ENCODE results near the gene LRRC74B.
"Not testable (repeated sequence)": the region's sequence is repeated elsewhere in the genome, so short reads cannot be mapped to it uniquely, and the experiment has no call there.

LRRC74B gene

GRCh38 chr22:21077884-21078508 lies 32.2 kb downstream of the LRRC74B start:
- DNase-seq (ENCODE audit: low spot score) = no peak

DNA sequence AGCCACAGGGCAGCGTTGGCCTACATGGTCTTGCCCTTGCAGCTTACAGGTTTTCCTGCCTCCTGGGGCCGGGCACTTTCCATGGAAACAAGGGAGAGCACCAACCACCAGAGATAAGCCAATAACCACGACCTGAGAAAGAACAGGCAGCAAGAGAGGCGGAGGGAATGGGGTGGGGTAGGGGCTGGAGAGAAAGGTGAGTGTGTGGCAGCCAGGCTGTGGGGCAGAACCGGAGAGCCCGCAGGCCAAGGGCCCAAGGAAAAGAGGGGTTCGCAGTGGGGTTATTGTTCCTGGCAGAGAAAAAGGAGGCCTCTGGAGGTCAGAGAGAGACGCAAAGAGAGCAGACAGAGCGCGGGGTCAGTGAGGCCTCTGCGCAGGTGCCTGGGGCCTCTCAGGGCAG lies 33.2 kb downstream of the LRRC74B start:
- no peak for DNase-seq (ENCODE audit: low spot score)

DNA sequence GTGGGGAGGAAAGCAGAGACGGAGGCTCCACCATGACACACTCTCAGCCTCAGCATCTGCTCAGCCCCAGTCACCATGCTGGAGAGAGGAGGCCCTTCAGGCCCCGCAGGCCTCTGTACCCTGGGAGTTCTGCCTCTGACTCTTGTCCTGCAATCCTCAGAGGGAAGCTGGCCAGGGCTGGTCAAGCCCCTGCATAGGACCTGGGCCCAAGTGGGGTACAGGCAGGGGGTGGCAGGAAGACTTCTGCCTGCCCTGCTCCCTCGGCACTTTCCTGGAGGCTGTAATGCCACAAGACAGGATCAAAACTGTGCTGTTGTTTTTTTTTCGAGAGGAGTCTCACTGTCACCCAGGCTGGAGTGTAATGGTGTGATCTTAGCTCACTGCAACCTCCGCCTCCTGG lies 33.7 kb downstream of the LRRC74B start:
- DNase-seq (ENCODE audit: low spot score) = no peak

- DNase-seq (ENCODE audit: low spot score) = peak; percentile 3
Measured at GRCh38 chr22:21080435-21081137, 34.8 kb downstream of the LRRC74B start.

DNA sequence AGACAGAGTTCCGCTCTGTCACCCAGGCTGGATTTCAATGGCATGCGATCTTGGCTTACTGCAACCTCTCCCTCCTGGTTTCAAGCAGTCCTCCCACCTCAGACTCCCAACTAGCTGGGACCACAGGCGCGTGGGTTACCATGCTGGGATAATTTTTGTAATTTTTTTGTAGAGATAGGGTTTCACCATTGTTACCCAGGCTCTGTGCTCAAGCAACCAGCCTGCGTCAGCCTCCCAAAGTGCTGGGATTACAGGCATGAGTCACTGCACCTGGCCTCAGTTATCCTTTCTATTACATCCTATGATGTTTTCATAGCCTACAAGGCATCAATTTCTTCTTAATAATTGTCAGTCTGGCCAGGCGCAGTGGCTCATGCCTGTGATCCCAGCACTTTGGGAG lies 36.5 kb downstream of the LRRC74B start:
- DNase-seq (ENCODE audit: low spot score) = no peak

- DNase-seq (ENCODE audit: low spot score) = no peak
Measured at GRCh38 chr22:21087119-21087518, 41.4 kb downstream of the LRRC74B start.

GRCh38 chr22:21087926-21088325 lies 42.2 kb downstream of the LRRC74B start:
- not testable (repeated sequence) for DNase-seq (ENCODE audit: low spot score)

DNA sequence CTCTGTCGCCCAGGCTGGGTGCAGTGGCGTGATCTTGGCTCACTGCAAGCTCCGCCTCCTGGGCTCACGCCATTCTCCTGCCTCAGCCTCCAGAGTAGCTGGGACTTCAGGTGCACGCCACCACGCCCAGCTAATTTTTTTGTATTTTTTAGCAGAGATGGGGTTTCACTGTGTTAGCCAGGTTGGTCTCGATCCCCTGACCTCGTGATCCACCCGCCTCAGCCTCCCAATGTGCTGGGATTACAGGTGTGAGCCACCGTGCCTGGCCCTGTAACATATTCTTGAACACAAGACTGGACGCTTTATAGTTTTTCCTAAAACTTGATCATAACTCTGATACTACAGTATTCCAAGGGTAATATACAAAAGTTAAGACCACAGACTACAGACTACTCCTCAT lies 45.5 kb downstream of the LRRC74B start:
- DNase-seq (ENCODE audit: low spot score) = not testable (repeated sequence)

- no peak for DNase-seq (ENCODE audit: low spot score)
Measured at GRCh38 chr22:21092797-21093554, 47.2 kb downstream of the LRRC74B start.

DNA sequence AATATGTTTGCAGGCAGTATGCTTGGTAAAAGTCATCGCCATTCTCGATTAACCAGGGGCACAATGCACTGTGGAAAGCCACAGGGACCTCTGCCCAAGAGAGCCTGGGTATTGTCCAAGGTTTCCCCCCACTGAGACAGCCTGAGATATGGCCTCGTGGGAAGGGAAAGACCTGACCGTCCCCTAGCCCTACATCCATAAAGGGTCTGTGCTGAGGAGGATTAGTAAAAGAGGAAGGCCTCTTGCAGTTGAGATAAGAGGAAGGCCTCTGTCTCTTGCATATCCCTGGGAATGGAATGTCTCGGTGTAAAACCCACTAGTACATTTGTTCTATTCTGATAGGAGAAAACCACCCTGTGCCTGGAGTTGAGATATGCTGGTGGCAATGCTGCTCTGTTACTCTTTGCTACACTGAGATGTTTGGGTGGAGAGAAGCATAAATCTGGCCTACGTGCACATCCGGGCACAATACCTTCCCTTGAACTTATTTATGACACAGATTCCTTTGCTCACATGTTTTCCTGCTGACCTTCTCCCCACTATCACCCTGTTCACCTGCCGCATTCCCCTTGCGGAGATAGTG lies 47.9 kb downstream of the LRRC74B start:
- DNase-seq (ENCODE audit: low spot score) = not testable (repeated sequence)

DNA sequence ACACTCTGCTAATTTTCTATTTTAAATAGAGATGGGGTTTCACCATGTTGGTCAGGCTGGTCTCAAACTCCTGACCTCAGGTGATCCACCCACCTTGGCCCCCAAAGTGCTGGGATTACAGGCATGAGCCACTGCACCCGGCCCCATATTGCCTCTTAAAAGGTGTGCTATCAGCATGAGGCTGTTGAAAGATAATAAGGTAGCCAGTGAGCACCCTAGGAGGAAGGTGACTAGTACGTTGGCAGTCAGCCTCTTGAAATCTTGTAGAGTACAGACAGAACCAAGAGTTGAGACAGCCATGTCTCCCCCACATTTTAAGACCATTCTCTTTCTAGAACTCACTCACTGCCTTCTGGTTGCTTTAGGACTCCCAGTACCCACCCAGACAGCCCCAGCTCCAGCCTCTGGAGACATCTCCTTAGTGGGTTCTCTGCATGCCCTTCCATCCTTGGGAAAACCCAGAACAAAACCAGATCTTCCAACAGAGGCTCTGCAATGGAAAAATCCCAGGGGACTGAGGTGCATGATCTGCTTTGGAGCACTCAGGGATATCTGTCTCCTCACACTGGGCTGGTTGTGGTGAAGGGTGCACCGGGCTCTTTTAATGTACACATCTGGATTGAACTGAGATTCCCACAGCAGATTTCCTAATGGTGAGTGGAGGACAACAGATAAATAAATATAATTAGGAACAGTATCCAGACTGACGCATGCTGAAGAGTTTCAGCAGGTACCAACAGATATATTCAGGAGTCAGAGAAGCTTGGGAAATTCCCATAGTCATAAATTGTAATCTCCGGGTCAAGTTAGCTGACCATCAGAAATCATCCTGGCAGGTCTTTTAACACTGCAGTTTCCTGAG lies 49.4 kb downstream of the LRRC74B start:
- DNase-seq (ENCODE audit: low spot score) = peak; percentile 2

DNA sequence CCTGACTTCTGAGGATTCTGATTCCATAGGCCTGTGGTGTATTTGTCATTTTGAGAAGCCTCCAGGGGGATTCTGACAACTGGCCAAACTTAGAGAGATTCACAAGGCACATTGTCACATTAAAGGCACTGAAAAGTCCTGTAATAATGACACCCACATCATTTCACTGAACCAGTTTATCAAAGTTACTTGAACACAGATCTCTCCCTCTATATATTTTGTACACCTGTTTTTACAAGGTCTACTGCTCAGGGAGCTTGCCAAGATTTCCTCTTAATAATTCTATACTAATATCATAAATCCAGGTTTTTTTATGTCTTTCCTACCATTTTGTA lies 50.0 kb downstream of the LRRC74B start:
- no peak for DNase-seq (ENCODE audit: low spot score)

DNA sequence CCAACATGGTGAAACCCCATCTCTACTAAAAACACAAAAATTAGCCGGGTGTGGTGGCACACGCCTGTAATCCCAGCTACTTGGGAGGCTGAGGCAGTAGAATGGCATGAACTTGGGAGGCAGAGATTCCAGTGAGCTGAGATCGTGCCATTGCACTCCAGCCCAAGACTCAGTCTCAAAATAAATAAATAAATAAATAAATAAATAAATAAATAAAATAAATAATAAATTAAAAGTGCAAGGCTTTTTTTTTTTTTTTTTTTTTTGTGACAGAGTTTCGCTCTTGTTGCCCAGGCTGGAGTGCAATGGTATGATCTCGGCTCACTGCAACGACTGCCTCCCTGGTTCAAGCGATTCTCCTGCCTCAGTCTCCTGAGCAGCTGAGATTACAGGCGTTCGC lies 51.1 kb downstream of the LRRC74B start:
- DNase-seq (ENCODE audit: low spot score) = not testable (repeated sequence)

DNA sequence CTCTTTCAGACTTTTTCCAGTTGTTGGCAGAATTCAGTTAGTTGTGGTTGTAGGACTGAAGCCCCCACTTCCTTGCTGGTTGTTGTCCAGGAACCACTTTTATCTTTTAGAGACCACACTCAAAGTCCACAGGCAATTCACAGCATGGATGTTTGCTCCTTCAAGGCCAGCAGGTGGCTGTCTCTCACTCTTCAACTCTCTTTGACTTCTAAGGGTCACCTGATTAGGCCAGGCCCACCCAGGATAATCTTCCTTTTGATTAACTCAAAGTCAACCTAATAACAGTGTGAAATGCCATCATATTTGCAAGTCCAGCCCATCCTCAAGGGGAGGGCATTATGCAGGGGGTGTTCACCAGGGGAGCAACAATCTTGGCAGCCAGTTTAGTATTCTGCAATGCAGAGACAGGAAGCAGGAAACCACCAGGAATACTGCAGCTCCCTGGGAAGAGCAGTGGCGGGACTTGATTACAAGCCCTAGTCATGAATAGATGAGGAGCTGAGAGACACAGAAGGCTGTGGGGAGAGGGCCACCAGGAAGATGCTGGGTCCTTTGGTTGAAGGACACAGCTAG lies 52.4 kb downstream of the LRRC74B start:
- peak; percentile 3 for DNase-seq (ENCODE audit: low spot score)

- no peak for DNase-seq (ENCODE audit: low spot score)
Measured at GRCh38 chr22:21099578-21099977, 53.8 kb downstream of the LRRC74B start.

DNA sequence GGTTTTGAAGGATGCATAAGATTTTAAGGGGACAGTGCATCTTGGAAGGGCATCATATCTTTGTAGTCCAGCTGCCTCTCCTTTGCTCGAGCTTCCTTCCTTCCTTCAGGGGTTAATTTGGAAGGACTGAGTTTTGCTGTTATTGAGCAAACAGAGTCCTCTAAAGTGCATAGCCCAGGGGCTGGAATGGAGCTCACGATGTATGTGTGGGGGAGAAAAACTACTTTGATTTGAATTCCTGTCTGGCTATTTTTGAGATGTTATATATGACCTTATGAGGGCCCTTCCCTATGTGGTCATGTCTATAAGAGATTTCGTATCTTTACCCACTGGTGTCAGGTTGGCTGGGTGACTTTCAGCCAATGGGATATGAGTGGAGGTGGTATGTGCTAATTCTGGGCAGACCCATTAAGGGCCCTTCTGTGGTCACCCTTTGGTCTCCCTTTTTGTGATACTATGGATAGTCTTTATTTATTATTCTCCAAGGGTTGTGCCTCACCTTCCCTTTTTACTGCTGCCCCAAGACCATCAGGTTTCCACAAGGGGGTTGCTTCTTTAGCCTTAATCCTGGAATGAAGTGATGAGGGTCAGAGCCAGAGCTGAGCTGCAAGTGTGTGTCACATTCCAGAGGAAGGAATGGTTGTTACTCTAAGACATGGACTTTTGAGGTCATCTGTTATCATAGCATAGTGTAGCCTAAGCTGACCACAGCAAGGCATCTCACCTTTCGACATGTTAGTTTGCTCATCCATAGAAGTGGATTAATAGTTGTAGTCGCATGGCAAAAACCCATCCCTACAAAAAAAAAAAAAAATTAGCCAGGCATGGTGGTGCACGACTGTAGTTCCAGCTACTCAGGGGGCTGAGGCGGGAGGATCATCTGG lies 54.6 kb downstream of the LRRC74B start:
- peak; percentile 10 for DNase-seq (ENCODE audit: low spot score)

GRCh38 chr22:21101877-21102638 lies 56.3 kb downstream of the LRRC74B start:
- peak; percentile 4 for DNase-seq (ENCODE audit: low spot score)

GRCh38 chr22:21102659-21103267 lies 57.0 kb downstream of the LRRC74B start:
- DNase-seq (ENCODE audit: low spot score) = peak; percentile 88

- peak; percentile 3 for DNase-seq (ENCODE audit: low spot score)
Measured at GRCh38 chr22:21103633-21104032, 57.9 kb downstream of the LRRC74B start.
